ENCODE results near the gene RGL2. TPM values are rescaled to one million over a fixed set of nuclear protein-coding genes. Genes with fewer than 3 reads are reported as not detected.
A peak's percentile ranks its signal among the peaks of the same experiment; 100 is the strongest.

Gene RGL2
- total RNA-seq, 2 donors from 2014 or later = 34.3 to 43.7 TPM

- peaks cover 34% of the 10 kb centered on the region for H3K4me1 Mint-ChIP-seq (ENCODE audit: low read depth)
- peak overlapping the region; percentile 94 to 95 for H3K4me3 Mint-ChIP-seq
- DNase-seq (peak; percentile 96 to 99), ATAC-seq (replicated peaks in 1 of 2) (peak; percentile 90 to 91)
- H3K36me3 Mint-ChIP-seq (ENCODE audit: insufficient read depth in 2 of 2) = peaks cover 7 to 18% of the 10 kb centered on the region in 2 donors
- no peaks in the 10 kb centered on the region for H3K27me3 Mint-ChIP-seq (ENCODE audit: low read depth)
- no peaks in the 10 kb centered on the region for H3K9me3 Mint-ChIP-seq
- H3K27ac Mint-ChIP-seq = peak overlapping the region; percentile 93
These were observed 49.6 kb downstream of the RGL2 start for GRCh38 chr6:33248932-33249731.

GRCh38 chr6:33248643-33248931 lies 50.2 kb downstream of the RGL2 start:
- H3K4me3 Mint-ChIP-seq = peak overlapping the region; percentile 94 to 95
- peak; percentile 12 to 19 for ATAC-seq (replicated peaks in 1 of 2)
- H3K9me3 Mint-ChIP-seq = no peaks in the 10 kb centered on the region
- peaks cover 4% of the 10 kb centered on the region for H3K27me3 Mint-ChIP-seq (ENCODE audit: low read depth)
- DNase-seq = peak in 1 of 2 donors; percentile 54
- peaks cover 34% of the 10 kb centered on the region for H3K4me1 Mint-ChIP-seq (ENCODE audit: low read depth)
- H3K27ac Mint-ChIP-seq = peak overlapping the region; percentile 93
- H3K36me3 Mint-ChIP-seq (ENCODE audit: insufficient read depth in 2 of 2) = peaks cover 7 to 15% of the 10 kb centered on the region in 2 donors

GRCh38 chr6:33247977-33248642 lies 50.6 kb downstream of the RGL2 start:
- peaks cover 7 to 15% of the 10 kb centered on the region in 2 donors for H3K36me3 Mint-ChIP-seq (ENCODE audit: insufficient read depth in 2 of 2)
- DNase-seq = peak; percentile 93
- peak overlapping the region; percentile 93 for H3K27ac Mint-ChIP-seq
- peak overlapping the region; percentile 94 to 95 for H3K4me3 Mint-ChIP-seq
- peaks cover 9% of the 10 kb centered on the region for H3K27me3 Mint-ChIP-seq (ENCODE audit: low read depth)
- peak; percentile 38 to 43 for ATAC-seq (replicated peaks in 1 of 2)
- H3K4me1 Mint-ChIP-seq (ENCODE audit: low read depth) = peaks cover 34% of the 10 kb centered on the region
- no peaks in the 10 kb centered on the region for H3K9me3 Mint-ChIP-seq

GRCh38 chr6:33243476-33243875 lies 55.3 kb downstream of the RGL2 start:
- no peaks in the 10 kb centered on the region for H3K36me3 Mint-ChIP-seq (ENCODE audit: insufficient read depth in 2 of 2)
- peaks cover 23% of the 10 kb centered on the region for H3K4me1 Mint-ChIP-seq (ENCODE audit: low read depth)
- ATAC-seq (replicated peaks in 1 of 2) = no peak
- no peak for DNase-seq
- H3K27me3 Mint-ChIP-seq (ENCODE audit: low read depth) = peaks cover 34% of the 10 kb centered on the region
- no peaks in the 10 kb centered on the region for H3K9me3 Mint-ChIP-seq
- H3K4me3 Mint-ChIP-seq = no peak overlapping the region
- H3K27ac Mint-ChIP-seq = no peak overlapping the region

GRCh38 chr6:33241968-33242367 lies 56.8 kb downstream of the RGL2 start:
- Mint-ChIP-seq H3K36me3 (ENCODE audit: insufficient read depth in 2 of 2) (no peaks in the 10 kb centered on the region), H3K27me3 (ENCODE audit: low read depth) (peaks cover 44% of the 10 kb centered on the region), H3K4me3 (peak overlapping the region; percentile 50 to 60), H3K4me1 (ENCODE audit: low read depth) (peaks cover 21% of the 10 kb centered on the region), H3K27ac (peak overlapping the region; percentile 74), H3K9me3 (no peaks in the 10 kb centered on the region)
- ATAC-seq (replicated peaks in 1 of 2) (peak; percentile 93), DNase-seq (no peak)

Other genes starting within 250 kb of the RGL2 start
- 10 to 100 TPM; 11.4 to 25.8 TPM for gene HLA-DPA1, start 225.3 kb downstream of the RGL2 start, total RNA-seq
- 10 to 100 TPM; 12.5 to 20.9 TPM for gene HLA-DPB1, start 223.0 kb downstream of the RGL2 start, total RNA-seq
- gene COL11A2, start 106.5 kb downstream of the RGL2 start, total RNA-seq = 1 to 10 TPM; 2.5 to 3.2 TPM
- 10 to 100 TPM; 55.6 to 57.5 TPM for gene RXRB, start 98.3 kb downstream of the RGL2 start, total RNA-seq
- gene SLC39A7, start 98.1 kb downstream of the RGL2 start, total RNA-seq = 10 to 100 TPM; 56.1 to 58.3 TPM
- gene HSD17B8, start 94.3 kb downstream of the RGL2 start, total RNA-seq = 10 to 100 TPM; 35.8 to 36.0 TPM
- 10 to 100 TPM; 30.1 to 37.7 TPM for gene RING1, start 90.4 kb downstream of the RGL2 start, total RNA-seq
- gene VPS52, start 27.1 kb downstream of the RGL2 start, total RNA-seq = 10 to 100 TPM; 50.7 to 54.9 TPM
- 1,000 to 10,000 TPM; 4,335 to 4,825 TPM for gene RPS18, start 26.9 kb downstream of the RGL2 start, total RNA-seq
- gene B3GALT4, start 21.8 kb downstream of the RGL2 start, total RNA-seq = 10 to 100 TPM; 10.1 to 14.2 TPM
- gene WDR46, start 9.7 kb downstream of the RGL2 start, total RNA-seq = 10 to 100 TPM; 46.6 to 54.0 TPM
- 10 to 100 TPM; 41.9 to 54.6 TPM for gene PFDN6, start 9.3 kb downstream of the RGL2 start, total RNA-seq
- gene TAPBP, start 15.1 kb upstream of the RGL2 start, total RNA-seq = 100 to 1,000 TPM; 180 to 210 TPM
- 10 to 100 TPM; 14.9 to 16.1 TPM for gene ZBTB22, start 18.8 kb upstream of the RGL2 start, total RNA-seq
- gene DAXX, start 24.0 kb upstream of the RGL2 start, total RNA-seq = 10 to 100 TPM; 56.5 to 61.3 TPM
- 10 to 100 TPM; 91.7 to 96.3 TPM for gene KIFC1, start 92.9 kb upstream of the RGL2 start, total RNA-seq
- 10 to 100 TPM; 65.2 to 77.3 TPM for gene PHF1, start 112.1 kb upstream of the RGL2 start, total RNA-seq
- gene CUTA, start 119.2 kb upstream of the RGL2 start, total RNA-seq = 100 to 1,000 TPM; 212 to 222 TPM
- 10 to 100 TPM; 86.9 to 91.5 TPM for gene SYNGAP1, start 121.1 kb upstream of the RGL2 start, total RNA-seq
- 10 to 100 TPM; 10.2 to 13.6 TPM for gene ZBTB9, start 155.6 kb upstream of the RGL2 start, total RNA-seq